ENCODE measurements around the gene RNF39.
A peak's percentile ranks its signal among the peaks of the same experiment; 100 is the strongest.

Gene RNF39

GRCh38 chr6:30092852-30093543 lies 17.4 kb upstream of the RNF39 start:
- no peak for DNase-seq (ENCODE audit: low read depth)
- no peak for TF ChIP-seq CTCF (conservative IDR thresholded peaks at IDR 0.05; ENCODE audit: low read depth, low read length)
- no peak overlapping the region for H3K4me3 ChIP-seq (ENCODE audit: low read depth, low read length)

- no peak for TF ChIP-seq CTCF (conservative IDR thresholded peaks at IDR 0.05; ENCODE audit: low read depth, low read length)
- peak; percentile 64 for DNase-seq (ENCODE audit: low read depth)
- H3K4me3 ChIP-seq (ENCODE audit: low read depth, low read length): no peak overlapping the region
These were observed 16.2 kb upstream of the RNF39 start for GRCh38 chr6:30091577-30092381.

- no peak overlapping the region for H3K4me3 ChIP-seq (ENCODE audit: low read depth, low read length)
- TF ChIP-seq CTCF (conservative IDR thresholded peaks at IDR 0.05; ENCODE audit: low read depth, low read length): no peak
- no peak for DNase-seq (ENCODE audit: low read depth)
These were observed 12.3 kb upstream of the RNF39 start for GRCh38 chr6:30087876-30088275.

- no peak for DNase-seq (ENCODE audit: low read depth)
- TF ChIP-seq CTCF (conservative IDR thresholded peaks at IDR 0.05; ENCODE audit: low read depth, low read length): no peak
- H3K4me3 ChIP-seq (ENCODE audit: low read depth, low read length): no peak overlapping the region
These were observed 1.6 kb upstream of the RNF39 start for GRCh38 chr6:30077218-30077617.

GRCh38 chr6:30075790-30076732 lies 492 bp upstream of the RNF39 start:
- H3K4me3 ChIP-seq (ENCODE audit: low read depth, low read length): no peak overlapping the region
- peak; percentile 47 for TF ChIP-seq CTCF (conservative IDR thresholded peaks at IDR 0.05; ENCODE audit: low read depth, low read length)
- no peak for DNase-seq (ENCODE audit: low read depth)

GRCh38 chr6:30074331-30075093 lies 1.1 kb downstream of the RNF39 start:
- TF ChIP-seq CTCF (conservative IDR thresholded peaks at IDR 0.05; ENCODE audit: low read depth, low read length): no peak
- DNase-seq (ENCODE audit: low read depth): no peak

More at GRCh38 chr6:30074331-30075093, 1.1 kb downstream of the RNF39 start:
- no peak overlapping the region for H3K4me3 ChIP-seq (ENCODE audit: low read depth, low read length)

Data from choroid plexus epithelial cell (primary cell).